Hepatocyte (in vitro differentiated cells): ENCODE measurements around the gene ANKRD11.

Experiments used
- CTCF ChIP-seq: fragments of 200-600 bp; sonication (generic); IDR thresholded peaks from 2 replicates; pipeline ENCODE4 v1.5.1; 2016; ENCODE audit warnings: antibody characterized with exemption, mild to moderate bottlenecking; ENCODE audit not compliant: poor library complexity
- EZH2 ChIP-seq: fragments of 200-600 bp; sonication (generic); IDR thresholded peaks from 2 replicates; pipeline ENCODE4 v1.6.1; 2016; ENCODE audit warnings: antibody characterized with exemption, mild to moderate bottlenecking, borderline replicate concordance

GRCh38 chr16:89458551-89458950 lies 31.8 kb downstream of the ANKRD11 start:
- TF ChIP-seq CTCF (no peak), EZH2 (no peak)
